ENCODE measurements around the gene MIS12.

- no peak for TF ChIP-seq CTCF (IDR thresholded peaks at IDR 0.05)
- TF ChIP-seq POLR2A (IDR thresholded peaks at IDR 0.05), result no peak
Observed at GRCh38 chr17:5511401-5512225, 25.2 kb downstream of the MIS12 start.
